H7 (cell line): Measurements from ENCODE around the gene TRIM67. TPM values are rescaled to one million over a fixed set of nuclear protein-coding genes. Genes with fewer than 3 reads are reported as not detected.

Source experiments
- DNase-seq: peaks from one replicate; pipeline ENCODE4 v3.0.0; 2012
- H3K27me3 ChIP-seq: 2 replicates; pipeline ENCODE4 v1.6.0; 2011; ENCODE audit warnings: mild to moderate bottlenecking, low read length; ENCODE audit not compliant: control insufficient read depth, insufficient read depth
- H3K36me3 ChIP-seq: replicated peaks from 2 replicates; pipeline ENCODE4 v1.5.1; 2011; ENCODE audit warnings: low read length; ENCODE audit not compliant: control insufficient read depth, insufficient read depth
- H3K4me3 ChIP-seq: 2 replicates; pipeline ENCODE4 v1.5.1; 2011; ENCODE audit warnings: low read depth, mild to moderate bottlenecking, control low read depth, low read length, moderate library complexity; ENCODE audit not compliant: insufficient read depth
- total RNA-seq: library from RNA; depleted of rRNA; stranded (reverse); fragments of >200 nt; shearing (Covaris generic); gene quantifications from 2 replicates; pipeline ENCODE4 v1.2.3, GENCODE V29; 2014

Gene TRIM67
- total RNA-seq, 1 experiment from 2014 or later, result not detected

GRCh38 chr1:231162970-231163829, 1.3 kb downstream of the TRIM67 start:
- Histone ChIP-seq H3K36me3 (no peaks in the 10 kb centered on the region), H3K27me3 (peaks cover 80% of the 10 kb centered on the region), H3K4me3 (peak overlapping the region; percentile 35)
- peak; percentile 83 for DNase-seq

DNA sequence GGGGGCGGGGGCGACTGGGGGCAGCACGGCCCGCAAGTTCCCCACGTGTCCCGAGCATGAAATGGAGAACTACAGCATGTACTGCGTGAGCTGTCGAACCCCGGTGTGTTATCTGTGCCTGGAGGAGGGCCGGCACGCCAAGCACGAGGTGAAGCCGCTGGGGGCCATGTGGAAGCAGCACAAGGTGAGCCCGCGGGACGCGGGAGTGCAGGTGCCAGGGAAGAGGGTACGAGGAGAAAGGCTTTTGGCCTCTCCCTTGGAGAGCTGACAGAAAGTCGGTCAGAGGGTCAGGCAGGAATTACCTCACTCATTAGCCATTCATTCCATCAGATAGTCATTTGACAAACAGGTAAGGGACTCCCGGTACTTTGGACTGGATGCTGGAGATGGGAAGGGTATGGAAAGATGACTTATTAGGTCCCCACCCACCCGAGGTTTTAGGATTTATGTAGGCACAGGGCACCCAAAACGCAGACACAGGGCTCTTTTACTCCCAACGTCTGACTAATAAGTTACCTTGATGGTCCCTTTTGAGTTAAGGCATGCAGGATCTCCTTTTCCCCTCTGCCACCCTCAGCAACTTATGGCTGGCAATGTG, 2.1 kb downstream of the TRIM67 start:
- Histone ChIP-seq H3K27me3 (peaks cover 80% of the 10 kb centered on the region), H3K36me3 (no peaks in the 10 kb centered on the region), H3K4me3 (no peak overlapping the region)
- no peak for DNase-seq

DNA sequence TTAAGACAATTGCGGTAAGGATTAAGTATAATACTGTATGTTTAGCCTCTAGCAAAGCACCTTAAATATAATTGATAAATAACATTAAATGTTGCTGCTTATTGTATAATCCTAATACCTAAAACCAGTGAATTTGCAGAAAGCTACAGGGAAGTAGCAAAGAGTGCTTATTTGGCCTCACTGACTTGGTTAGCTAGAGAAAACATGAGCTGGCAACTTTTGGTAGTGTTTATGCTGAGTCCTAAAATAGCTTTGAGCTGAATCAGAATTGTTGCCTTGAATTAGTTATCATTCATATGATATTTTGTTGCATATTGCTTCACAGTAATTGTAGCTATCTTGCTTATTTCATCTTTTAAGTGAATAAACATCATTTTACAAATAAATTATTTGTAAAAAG, 3.5 kb downstream of the TRIM67 start:
- Histone ChIP-seq H3K36me3 (no peaks in the 10 kb centered on the region), H3K27me3 (peaks cover 65% of the 10 kb centered on the region), H3K4me3 (no peak overlapping the region)
- DNase-seq, result no peak

DNA sequence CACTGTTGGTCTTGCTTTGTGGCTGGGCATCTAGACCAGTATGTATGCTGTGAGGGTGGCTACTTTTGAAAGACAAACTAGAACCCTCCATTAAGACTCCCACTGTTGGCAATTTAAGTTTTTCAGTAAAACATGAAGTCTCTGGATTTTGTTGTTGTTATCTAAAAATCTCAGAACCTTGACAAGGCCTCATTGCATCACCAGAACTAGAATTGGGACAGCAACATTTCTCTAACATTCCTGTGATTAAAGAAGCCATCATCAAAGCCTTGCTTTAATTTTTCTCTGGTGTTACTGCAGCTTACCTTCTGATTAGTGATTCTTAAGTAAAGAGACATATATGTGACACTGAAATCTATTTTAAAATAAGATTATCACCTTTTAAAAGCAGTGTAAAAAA, 4.5 kb downstream of the TRIM67 start:
- peaks cover 55% of the 10 kb centered on the region for H3K27me3 ChIP-seq
- DNase-seq, result no peak
- H3K36me3 ChIP-seq, result no peaks in the 10 kb centered on the region
- H3K4me3 ChIP-seq, result no peak overlapping the region

DNA sequence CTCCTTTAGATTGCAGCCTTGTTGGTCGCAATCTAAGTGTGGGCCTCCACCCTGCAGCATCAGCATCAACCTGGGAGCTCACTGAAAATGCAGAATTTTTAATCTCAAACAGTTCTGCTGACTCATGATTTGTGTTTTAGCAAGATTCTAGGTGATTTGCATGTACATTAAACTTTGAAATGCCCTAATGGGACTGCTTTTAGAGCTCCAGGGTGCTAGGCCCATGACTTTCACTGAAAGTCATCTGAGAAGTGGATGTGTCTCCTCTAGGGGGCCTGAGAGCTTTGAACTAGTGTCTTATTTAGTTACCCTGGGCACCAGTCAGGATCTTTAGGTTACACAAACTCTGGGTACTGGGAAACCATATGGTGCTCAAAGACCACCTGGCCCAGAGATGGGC, 9.0 kb downstream of the TRIM67 start:
- Histone ChIP-seq H3K27me3 (peaks cover 15% of the 10 kb centered on the region), H3K36me3 (no peaks in the 10 kb centered on the region), H3K4me3 (no peak overlapping the region)
- DNase-seq, result peak; percentile 74

- no peak for DNase-seq
- H3K27me3 ChIP-seq, result peaks cover 6% of the 10 kb centered on the region; the same call in 1 of the 2 replicates
- no peaks in the 10 kb centered on the region for H3K36me3 ChIP-seq
- H3K4me3 ChIP-seq, result no peak overlapping the region
Observed at GRCh38 chr1:231171623-231172197, 9.9 kb downstream of the TRIM67 start.

DNA sequence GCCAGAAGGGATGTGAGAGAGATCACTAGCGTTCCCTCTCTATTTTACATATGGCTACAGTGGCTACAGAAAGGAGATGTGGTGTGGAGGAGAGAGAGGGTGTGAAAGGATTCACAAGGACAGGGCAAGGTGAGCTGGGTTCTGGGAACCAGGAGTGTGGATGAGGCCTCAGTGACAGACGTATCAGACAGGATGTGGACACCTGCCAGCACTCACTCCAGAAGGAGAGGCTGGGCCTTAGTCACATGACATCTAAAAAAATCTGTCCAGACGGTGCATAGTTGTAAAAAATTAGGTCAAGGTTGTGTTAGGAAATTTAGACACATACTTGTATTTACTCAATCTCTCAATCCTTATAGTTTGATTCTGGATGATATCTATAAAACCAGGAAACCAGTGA, 10.6 kb downstream of the TRIM67 start:
- peaks cover 3% of the 10 kb centered on the region; the same call in 1 of the 2 replicates for H3K27me3 ChIP-seq
- no peaks in the 10 kb centered on the region for H3K36me3 ChIP-seq
- no peak overlapping the region for H3K4me3 ChIP-seq
- no peak for DNase-seq

DNA sequence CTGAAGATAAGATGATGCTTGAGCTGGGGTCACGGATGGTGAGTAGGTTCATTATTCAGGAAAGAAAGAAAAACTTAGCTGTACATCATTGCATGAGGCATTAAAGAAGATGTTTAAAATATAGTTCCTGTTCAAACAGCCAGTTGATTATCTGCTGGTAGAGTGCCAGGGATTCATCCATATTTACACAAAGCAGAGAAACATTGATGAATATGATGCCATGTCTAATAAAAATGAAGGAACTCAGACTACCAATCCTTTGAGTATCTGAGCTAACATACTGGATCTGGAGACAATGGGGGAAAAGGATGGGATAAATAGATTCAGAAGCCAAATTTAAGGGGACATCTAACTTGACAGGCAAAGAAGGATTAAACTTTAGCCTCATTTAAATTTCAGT, 14.6 kb downstream of the TRIM67 start:
- no peak for DNase-seq
- Histone ChIP-seq H3K4me3 (no peak overlapping the region), H3K36me3 (no peaks in the 10 kb centered on the region), H3K27me3 (peaks cover 6% of the 10 kb centered on the region; the same call in 1 of the 2 replicates)

- no peak for DNase-seq
- peaks cover 7% of the 10 kb centered on the region; the same call in 1 of the 2 replicates for H3K27me3 ChIP-seq
- H3K36me3 ChIP-seq, result no peaks in the 10 kb centered on the region
- no peak overlapping the region for H3K4me3 ChIP-seq
Observed at GRCh38 chr1:231177226-231177625, 15.4 kb downstream of the TRIM67 start.

GRCh38 chr1:231177936-231178335, 16.1 kb downstream of the TRIM67 start:
- no peak for DNase-seq
- Histone ChIP-seq H3K36me3 (no peaks in the 10 kb centered on the region), H3K4me3 (no peak overlapping the region), H3K27me3 (peaks cover 10% of the 10 kb centered on the region)

GRCh38 chr1:231178970-231179369, 17.1 kb downstream of the TRIM67 start:
- Histone ChIP-seq H3K27me3 (peaks cover 10% of the 10 kb centered on the region), H3K4me3 (no peak overlapping the region), H3K36me3 (no peaks in the 10 kb centered on the region)
- DNase-seq, result no peak

GRCh38 chr1:231180034-231180433, 18.2 kb downstream of the TRIM67 start:
- H3K36me3 ChIP-seq, result no peaks in the 10 kb centered on the region
- peaks cover 11% of the 10 kb centered on the region for H3K27me3 ChIP-seq
- DNase-seq, result no peak
- H3K4me3 ChIP-seq, result no peak overlapping the region

DNA sequence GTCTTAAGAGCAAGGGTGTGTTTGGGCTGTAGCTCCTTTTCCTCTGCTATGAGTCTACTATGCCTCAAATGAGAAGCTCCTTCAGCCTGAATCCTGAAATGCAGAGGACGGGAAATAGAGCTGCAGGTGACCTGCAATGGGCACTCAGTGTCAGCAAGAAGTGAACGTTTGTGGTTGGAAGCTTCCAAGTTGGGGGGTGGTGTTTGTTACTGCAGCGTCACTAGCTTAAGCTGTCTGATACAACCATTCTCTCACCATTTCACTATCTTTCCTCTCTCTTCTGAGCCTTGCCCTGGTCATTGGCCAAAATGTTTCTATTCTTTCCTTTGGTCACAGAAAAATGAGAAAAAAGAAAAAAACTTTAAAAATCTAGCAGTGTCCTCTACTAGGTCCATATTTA, 19.4 kb downstream of the TRIM67 start:
- H3K4me3 ChIP-seq, result no peak overlapping the region
- no peaks in the 10 kb centered on the region for H3K36me3 ChIP-seq
- H3K27me3 ChIP-seq, result peaks cover 20% of the 10 kb centered on the region
- no peak for DNase-seq

- no peaks in the 10 kb centered on the region for H3K36me3 ChIP-seq
- peaks cover 23% of the 10 kb centered on the region for H3K27me3 ChIP-seq
- H3K4me3 ChIP-seq, result no peak overlapping the region
- DNase-seq, result no peak
Observed at GRCh38 chr1:231182317-231182716, 20.5 kb downstream of the TRIM67 start.
